Heart left ventricle (tissue), 16 donors: ENCODE measurements around the gene LRRK2. TPM values are rescaled to one million over a fixed set of nuclear protein-coding genes. Genes with fewer than 3 reads are reported as not detected.

Experiments
- ATAC-seq, 4 donors: fragments of 200-7000 bp; cut with Tn5 transposase; one replicate each; pipeline ENCODE4 v1.9.1; 2020 to 2022; ENCODE audit warnings: moderate library complexity in 4 of 4, mild to moderate bottlenecking in 3 of 4, moderate number of reproducible peaks in 1 of 4
- DNase-seq, 5 donors: peaks; one replicate each; pipeline ENCODE4 v3.0.0-alpha.2; 2020
- H3K27ac ChIP-seq, 12 donors: fragments of 200-600 bp; sonication (generic) in 4 of 12; one replicate each; pipeline versions ENCODE4 v1.5.0 to v1.8.0; 2016 to 2022; ENCODE audit warnings: mild to moderate bottlenecking in 2 of 12
- H3K27me3 ChIP-seq, 9 donors: fragments of 200-600 bp; sonication (generic) in 2 of 9; one replicate each; pipeline versions ENCODE4 v1.5.1 to v1.8.0; 2016 to 2022; ENCODE audit warnings: mild to moderate bottlenecking in 3 of 9
- H3K36me3 ChIP-seq, 9 donors: fragments of 200-600 bp; sonication (generic) in 2 of 9; one replicate each; pipeline versions ENCODE4 v1.5.0 to v1.8.0; 2018 to 2022; ENCODE audit warnings: mild to moderate bottlenecking in 2 of 9
- H3K4me1 ChIP-seq, 12 donors: fragments of 200-600 bp; sonication (generic) in 4 of 12; one replicate each; pipeline versions ENCODE4 v1.5.0 to v1.8.0; 2016 to 2022; ENCODE audit warnings: mild to moderate bottlenecking in 3 of 12
- H3K4me3 ChIP-seq, 12 donors: fragments of 200-600 bp; sonication (generic) in 4 of 12; one replicate each; pipeline versions ENCODE4 v1.5.0 to v1.8.0; 2017 to 2022; ENCODE audit warnings: mild to moderate bottlenecking in 9 of 12, moderate library complexity in 4 of 12
- H3K9me3 ChIP-seq, 12 donors: fragments of 200-600 bp; sonication (generic) in 4 of 12; one replicate each; pipeline versions ENCODE4 v1.5.0 to v1.8.0; 2016 to 2022; ENCODE audit warnings: mild to moderate bottlenecking in 1 of 12
- CTCF ChIP-seq, 12 donors: fragments of 200-600 bp; sonication (generic) in 4 of 12; IDR thresholded peaks; one replicate each; pipeline versions ENCODE4 v1.5.0 to v1.8.0; 2018 to 2022; ENCODE audit warnings: antibody characterized with exemption in 12 of 12, mild to moderate bottlenecking in 5 of 12
- POLR2A ChIP-seq, 2 donors: fragments of 450-650 bp; IDR thresholded peaks; one replicate each; pipeline ENCODE4 v1.6.1; 2017; ENCODE audit warnings: antibody characterized with exemption in 2 of 2, mild to moderate bottlenecking in 2 of 2, moderate library complexity in 2 of 2
- WGBS, 4 donors: extraction: QIAGEN DNeasy Blood & Tissue Kit in 2 of 4; methylation state at CpG; one replicate each; pipeline versions ENCODE4 v1.1.5 to v1.1.7; 2013 to 2018; 5-methylcytosine and 5-hydroxymethylcytosine counted together
- intact Hi-C, 10 donors: fragments of 100-400 bp; cut with DNase I; formaldehyde crosslinking; loops; one replicate each; pipeline versions ENCODE4 v1.11.1 to v1.14.2; 2022
- polyA plus RNA-seq, 2 donors: library from polyadenylated mRNA; stranded (reverse); fragments of 200-250 nt; gene quantifications; one replicate each; pipeline ENCODE4 v1.2.3, GENCODE V29; 2013
- total RNA-seq, 9 donors: library from RNA; depleted of rRNA in 2 of 9; stranded (reverse); fragments of >200 nt in 2 of 9; fragmentation: NEBNext Ultra II Directional in 3 of 9; extraction: Animal tissue kit (Norgen Biotek cat#: 25700) in 3 of 9; gene quantifications; one replicate each; pipeline versions ENCODE4 v1.1.0 to v1.2.4, GENCODE V29; 2016 to 2023
- donor health status: ischemic (EF 13 %, LVEDD 7.1; RV severe dilation, severe dysfunction).
- donor health status: healthy with polysubstance abuse.
- donor health status: DM: no; HTN: yes; CAD: no.
- donor health status: DM: no; HTN: no; CAD: no.
- donor health status: ischemic (EF 25% LVEDD 6.9; RV normal size, moderate dysfunction).
- donor health status: ischemic (EF 25% LVEDD 5.7; RV mildly dilated, moderate dysfunction).
- donor health status: healthy.
- donor health status: DM: yes; HTN: yes; CAD: no.
- donor health status: ischemic (EF 35%, LVEDD 5.7; RV mildly dilated, moderate dysfunction).
- donor health status: nonischemic (EF 11% LVEDD 7.7; RV severe dilation, severe dysfunction).
- donor health status: DM: yes; HTN: yes; CAD: no.
- donor health status: PGD.
- donor health status: ischemic (EF 29% LVEDD 5.4; RV normal size, mild dysfunction).
- donor health status: nonischemic (EF 23%, LVEDD 6.1; RV moderate dilation, normal function).

The LRRK2 gene
- total and polyA plus RNA-seq, 11 donors, result 0.72 to 12.3 (median 5.0) TPM

GRCh38 chr12:40258371-40258770 lies 33.6 kb downstream of the LRRK2 start:
- Histone ChIP-seq H3K27me3 (no peaks in the 10 kb centered on the region), H3K9me3 (no peaks in the 10 kb centered on the region), H3K36me3 (peaks cover 0 to 83% (median 17%) of the 10 kb centered on the region in 9 donors), H3K4me3 (no peak overlapping the region), H3K4me1 (no peaks in the 10 kb centered on the region), H3K27ac (no peak overlapping the region)
- WGBS, 4 donors, result 83 to 91% (median 89%) methylated on average over 7 of the region's 7 CpGs
- intact Hi-C loops, result no loop called here
- no peak for TF ChIP-seq POLR2A (IDR thresholded peaks at IDR 0.05)
- TF ChIP-seq CTCF (IDR thresholded peaks at IDR 0.05), result no peak
- ATAC-seq (no peak), DNase-seq (no peak)

GRCh38 chr12:40261937-40262336 lies 37.1 kb downstream of the LRRK2 start:
- no peak for DNase-seq
- Histone ChIP-seq H3K4me1 (no peaks in the 10 kb centered on the region), H3K27ac (no peak overlapping the region), H3K9me3 (peaks cover 0 to 10% (median 5%) of the 10 kb centered on the region in 12 donors), H3K36me3 (peaks cover 0 to 72% (median 10%) of the 10 kb centered on the region in 9 donors), H3K27me3 (no peaks in the 10 kb centered on the region), H3K4me3 (no peak overlapping the region)
- ATAC-seq, result no peak
- intact Hi-C loops, result no loop called here
- TF ChIP-seq POLR2A (IDR thresholded peaks at IDR 0.05) (no peak), CTCF (IDR thresholded peaks at IDR 0.05) (no peak)

GRCh38 chr12:40262657-40263056 lies 37.9 kb downstream of the LRRK2 start:
- no peaks in the 10 kb centered on the region for H3K27me3 ChIP-seq
- no peaks in the 10 kb centered on the region for H3K4me1 ChIP-seq
- no peak for TF ChIP-seq POLR2A (IDR thresholded peaks at IDR 0.05)
- no peak for TF ChIP-seq CTCF (IDR thresholded peaks at IDR 0.05)
- peaks cover 0 to 10% (median 5%) of the 10 kb centered on the region in 12 donors for H3K9me3 ChIP-seq
- no peak for ATAC-seq
- DNase-seq, result no peak
- WGBS, 4 donors, result 63 to 81% (median 71%) methylated on average over 1 of the region's 1 CpG
- no peak overlapping the region for H3K4me3 ChIP-seq
- no peak overlapping the region for H3K27ac ChIP-seq
- intact Hi-C loops, result no loop called here
- H3K36me3 ChIP-seq, result peaks cover 0 to 66% (median 9%) of the 10 kb centered on the region in 9 donors

GRCh38 chr12:40263616-40264409 lies 39.0 kb downstream of the LRRK2 start:
- DNase-seq (no peak), ATAC-seq (no peak)
- 56 to 74% (median 61%) methylated on average over 4 of the region's 4 CpGs for WGBS, 4 donors
- peaks cover 0 to 10% (median 5%) of the 10 kb centered on the region in 12 donors for H3K9me3 ChIP-seq
- no peak overlapping the region for H3K4me3 ChIP-seq
- intact Hi-C loops, result no loop called here
- peaks cover 0 to 63% (median 9%) of the 10 kb centered on the region in 9 donors for H3K36me3 ChIP-seq
- no peak for TF ChIP-seq CTCF (IDR thresholded peaks at IDR 0.05)
- no peak for TF ChIP-seq POLR2A (IDR thresholded peaks at IDR 0.05)
- H3K27me3 ChIP-seq, result no peaks in the 10 kb centered on the region
- H3K27ac ChIP-seq, result no peak overlapping the region
- H3K4me1 ChIP-seq, result no peaks in the 10 kb centered on the region
